HEK293 (cell line): ENCODE measurements around the gene OR6V1.

Experiments used
- CTCF ChIA-PET: fragments of 350-600 bp; formaldehyde crosslinking; extraction: SDS; loops from one replicate; lab custom pipeline; 2021; ENCODE audit warnings: antibody characterized with exemption; lab: Yijun Ruan, JAX
- POLR2A ChIA-PET: fragments of 300-600 bp; formaldehyde crosslinking; extraction: SDS; loops from one replicate; lab custom pipeline; 2020; ENCODE audit warnings: antibody characterized with exemption, inconsistent platforms; lab: Yijun Ruan, JAX
- H3K27ac ChIP-seq: fragments of 200-500 bp; sonication (Bioruptor generic); 2 replicates; pipeline ENCODE4 v1.5.1; 2014; ENCODE audit warnings: low read depth, low read length, control low read depth, inconsistent platforms; ENCODE audit errors: extremely low read depth
- H3K36me3 ChIP-seq, 2 experiments: fragments of 200-500 bp in 1 of 2; sonication (Bioruptor generic) in 1 of 2; 1 replicate in 1 of 2; 2 replicates in 1 of 2; pipeline ENCODE4 v1.5.1; 2014 to 2017; ENCODE audit warnings: inconsistent platforms in 2 of 2, low read length in 2 of 2; ENCODE audit not compliant: control insufficient read depth in 2 of 2, insufficient read depth in 1 of 2
- H3K4me1 ChIP-seq: fragments of 200-500 bp; sonication (Bioruptor generic); 2 replicates; pipeline ENCODE4 v1.5.1; 2014; ENCODE audit warnings: mild to moderate bottlenecking, low read length, inconsistent platforms; ENCODE audit not compliant: control insufficient read depth, insufficient read depth
- H3K4me3 ChIP-seq: 2 replicates; pipeline ENCODE4 v1.5.1; 2011; ENCODE audit warnings: low read depth, mild to moderate bottlenecking, control low read depth, low read length, moderate library complexity
- H3K9me3 ChIP-seq: fragments of 200-500 bp; sonication (Bioruptor generic); 2 replicates; pipeline ENCODE4 v1.5.1; 2014; ENCODE audit warnings: low read depth, low read length, inconsistent platforms; ENCODE audit not compliant: control insufficient read depth, insufficient read depth
- GLIS1 ChIP-seq: fragments of 450-650 bp; formaldehyde crosslinking; IDR thresholded peaks from 2 replicates; pipeline ENCODE4 v1.5.1; 2016; ENCODE audit warnings: missing biosample characterization, missing genetic modification characterization
- HOXD13 ChIP-seq: sonication (generic); formaldehyde crosslinking; IDR thresholded peaks from 2 replicates; pipeline ENCODE4 v1.8.0; 2022; ENCODE audit warnings: missing genetic modification reagents, borderline replicate concordance
- IKZF3 ChIP-seq: fragments of 450-650 bp; IDR thresholded peaks from 2 replicates; pipeline ENCODE4 v1.5.0; 2018; ENCODE audit warnings: missing biosample characterization, mild to moderate bottlenecking, missing genetic modification characterization, moderate library complexity
- KLF7 ChIP-seq: fragments of 450-650 bp; formaldehyde crosslinking; IDR thresholded peaks from 2 replicates; pipeline ENCODE4 v1.5.1; 2016; ENCODE audit warnings: missing biosample characterization, missing genetic modification characterization, borderline replicate concordance
- MEIS1 ChIP-seq: sonication (generic); formaldehyde crosslinking; IDR thresholded peaks from 2 replicates; pipeline ENCODE4 v1.8.1; 2022; ENCODE audit warnings: missing genetic modification reagents, mild to moderate bottlenecking, borderline replicate concordance
- MYNN ChIP-seq: fragments of 450-650 bp; formaldehyde crosslinking; IDR thresholded peaks from 2 replicates; pipeline ENCODE4 v1.5.1; 2016; ENCODE audit warnings: missing biosample characterization, missing genetic modification characterization, borderline replicate concordance
- SETDB1 ChIP-seq: IDR thresholded peaks from one replicate; pipeline ENCODE4 v1.6.1; 2017; ENCODE audit warnings: mild to moderate bottlenecking, low read length, moderate library complexity, mixed read lengths; ENCODE audit not compliant: insufficient read length
- ZBTB21 ChIP-seq: fragments of 450-650 bp; formaldehyde crosslinking; IDR thresholded peaks from 2 replicates; pipeline ENCODE4 v1.5.1; 2017; ENCODE audit warnings: missing biosample characterization, missing genetic modification characterization
- ZIC2 ChIP-seq: fragments of 450-650 bp; formaldehyde crosslinking; IDR thresholded peaks from 2 replicates; pipeline ENCODE4 v1.5.1; 2016; ENCODE audit warnings: missing biosample characterization, missing genetic modification characterization
- ZNF223 ChIP-seq: fragments of 450-650 bp; formaldehyde crosslinking; IDR thresholded peaks from 2 replicates; pipeline ENCODE4 v1.5.1; 2016; ENCODE audit warnings: missing biosample characterization, missing genetic modification characterization
- ZNF248 ChIP-seq: fragments of 450-650 bp; formaldehyde crosslinking; IDR thresholded peaks from 2 replicates; pipeline ENCODE4 v1.5.1; 2017; ENCODE audit warnings: missing biosample characterization, missing genetic modification characterization
- ZNF335 ChIP-seq: fragments of 450-650 bp; formaldehyde crosslinking; conservative IDR thresholded peaks from 2 replicates; pipeline ENCODE4 v1.5.1; 2016; ENCODE audit warnings: missing biosample characterization, missing genetic modification characterization
- ZNF501 ChIP-seq: fragments of 450-650 bp; formaldehyde crosslinking; IDR thresholded peaks from 2 replicates; pipeline ENCODE4 v1.5.1; 2016; ENCODE audit warnings: missing biosample characterization, missing genetic modification characterization
- ZNF623 ChIP-seq: fragments of 450-650 bp; formaldehyde crosslinking; IDR thresholded peaks from 2 replicates; pipeline ENCODE4 v1.5.1; 2016; ENCODE audit warnings: missing biosample characterization, missing genetic modification characterization
- ZNF626 ChIP-seq: fragments of 450-650 bp; sonication (Bioruptor Pico); formaldehyde crosslinking; IDR thresholded peaks from 2 replicates; pipeline ENCODE4 v1.5.1; 2018; ENCODE audit warnings: missing biosample characterization, missing genetic modification characterization, inconsistent platforms
- ZNF654 ChIP-seq: fragments of 450-650 bp; formaldehyde crosslinking; IDR thresholded peaks from 2 replicates; pipeline ENCODE4 v1.5.1; 2016; ENCODE audit warnings: low read depth, missing biosample characterization, missing genetic modification characterization
- ZNF830 ChIP-seq: fragments of 450-650 bp; IDR thresholded peaks from 2 replicates; pipeline ENCODE4 v1.5.0; 2018; ENCODE audit warnings: missing biosample characterization, missing genetic modification characterization, low read depth, mild to moderate bottlenecking, moderate library complexity
- ZNF837 ChIP-seq: fragments of 450-650 bp; formaldehyde crosslinking; IDR thresholded peaks from 2 replicates; pipeline ENCODE4 v1.5.1; 2016; ENCODE audit warnings: missing biosample characterization, missing genetic modification characterization
- TF ChIP-seq, protein P1 (sequence below): fragments of 450-650 bp; formaldehyde crosslinking; IDR thresholded peaks from 2 replicates; pipeline ENCODE4 v1.5.1; 2017; ENCODE audit warnings: missing biosample characterization, missing genetic modification characterization
- TF ChIP-seq, protein P2 (sequence below): fragments of 450-650 bp; formaldehyde crosslinking; IDR thresholded peaks from 2 replicates; pipeline ENCODE4 v1.5.1; 2016; ENCODE audit warnings: missing biosample characterization, missing genetic modification characterization

The OR6V1 gene

DNA sequence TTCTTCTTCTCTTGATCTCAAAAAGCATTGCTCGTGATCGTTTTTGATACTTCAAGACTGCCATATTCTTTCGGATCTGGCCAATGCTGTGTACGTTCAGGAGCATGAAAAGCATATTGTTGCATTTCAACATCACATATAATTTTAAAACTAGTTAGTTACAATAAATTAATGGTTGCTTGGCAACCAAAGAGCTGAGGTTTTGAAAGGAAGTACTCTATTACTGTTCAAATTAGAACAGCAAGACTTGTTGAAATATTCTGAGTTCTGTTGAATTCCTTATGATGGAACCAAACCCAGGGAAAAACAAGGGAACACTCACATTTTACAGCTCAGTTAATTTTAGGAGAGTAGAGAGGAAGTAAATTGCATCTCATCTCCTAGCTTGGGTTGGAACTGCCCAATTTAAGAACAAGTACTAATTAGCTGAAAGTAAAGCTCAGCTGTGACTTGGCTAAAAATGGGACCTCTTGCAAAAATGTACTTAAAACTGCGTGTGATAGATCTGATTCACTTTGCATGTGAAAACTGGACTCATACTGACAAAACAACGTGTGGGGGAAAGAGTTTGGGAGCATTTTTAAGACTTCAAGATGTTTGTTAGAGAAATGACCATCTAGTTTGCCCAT lies 46.4 kb upstream of the OR6V1 start:
- no peaks in the 10 kb centered on the region for H3K36me3 ChIP-seq
- CTCF ChIA-PET: interaction anchor here (0.6 to 10.9 kb wide), 9 partner anchors 16 to 471 kb away, joined by 3 to 148 read pairs (median 4); no protein-coding TSS in a partner anchor
- POLR2A ChIA-PET: no interaction called here
- H3K27ac ChIP-seq: no peak overlapping the region
- H3K4me3 ChIP-seq: no peak overlapping the region
- no peaks in the 10 kb centered on the region for H3K9me3 ChIP-seq
- no peak for TF ChIP-seq HOXD13 (CRISPR knock-in tag)
- TF ChIP-seq IKZF3 (tag by site-specific recombination): no peak
- TF ChIP-seq ZNF623 (tag by site-specific recombination): no peak
- TF ChIP-seq ZNF837 (tag by site-specific recombination): no peak
- no peak for TF ChIP-seq KLF7 (tag by site-specific recombination)
- TF ChIP-seq, protein P1, sequence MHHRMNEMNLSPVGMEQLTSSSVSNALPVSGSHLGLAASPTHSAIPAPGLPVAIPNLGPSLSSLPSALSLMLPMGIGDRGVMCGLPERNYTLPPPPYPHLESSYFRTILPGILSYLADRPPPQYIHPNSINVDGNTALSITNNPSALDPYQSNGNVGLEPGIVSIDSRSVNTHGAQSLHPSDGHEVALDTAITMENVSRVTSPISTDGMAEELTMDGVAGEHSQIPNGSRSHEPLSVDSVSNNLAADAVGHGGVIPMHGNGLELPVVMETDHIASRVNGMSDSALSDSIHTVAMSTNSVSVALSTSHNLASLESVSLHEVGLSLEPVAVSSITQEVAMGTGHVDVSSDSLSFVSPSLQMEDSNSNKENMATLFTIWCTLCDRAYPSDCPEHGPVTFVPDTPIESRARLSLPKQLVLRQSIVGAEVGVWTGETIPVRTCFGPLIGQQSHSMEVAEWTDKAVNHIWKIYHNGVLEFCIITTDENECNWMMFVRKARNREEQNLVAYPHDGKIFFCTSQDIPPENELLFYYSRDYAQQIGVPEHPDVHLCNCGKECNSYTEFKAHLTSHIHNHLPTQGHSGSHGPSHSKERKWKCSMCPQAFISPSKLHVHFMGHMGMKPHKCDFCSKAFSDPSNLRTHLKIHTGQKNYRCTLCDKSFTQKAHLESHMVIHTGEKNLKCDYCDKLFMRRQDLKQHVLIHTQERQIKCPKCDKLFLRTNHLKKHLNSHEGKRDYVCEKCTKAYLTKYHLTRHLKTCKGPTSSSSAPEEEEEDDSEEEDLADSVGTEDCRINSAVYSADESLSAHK (tag by site-specific recombination): no peak
- TF ChIP-seq MYNN (tag by site-specific recombination): no peak
- no peak for TF ChIP-seq GLIS1 (tag by site-specific recombination)
- no peak for TF ChIP-seq ZNF626 (tag by site-specific recombination)
- no peak for TF ChIP-seq ZNF223
- TF ChIP-seq ZIC2 (tag by site-specific recombination): no peak
- no peak for TF ChIP-seq ZNF248 (tag by site-specific recombination)
- TF ChIP-seq ZNF830 (tag by site-specific recombination): no peak
- no peak for TF ChIP-seq SETDB1
- TF ChIP-seq, protein P2, sequence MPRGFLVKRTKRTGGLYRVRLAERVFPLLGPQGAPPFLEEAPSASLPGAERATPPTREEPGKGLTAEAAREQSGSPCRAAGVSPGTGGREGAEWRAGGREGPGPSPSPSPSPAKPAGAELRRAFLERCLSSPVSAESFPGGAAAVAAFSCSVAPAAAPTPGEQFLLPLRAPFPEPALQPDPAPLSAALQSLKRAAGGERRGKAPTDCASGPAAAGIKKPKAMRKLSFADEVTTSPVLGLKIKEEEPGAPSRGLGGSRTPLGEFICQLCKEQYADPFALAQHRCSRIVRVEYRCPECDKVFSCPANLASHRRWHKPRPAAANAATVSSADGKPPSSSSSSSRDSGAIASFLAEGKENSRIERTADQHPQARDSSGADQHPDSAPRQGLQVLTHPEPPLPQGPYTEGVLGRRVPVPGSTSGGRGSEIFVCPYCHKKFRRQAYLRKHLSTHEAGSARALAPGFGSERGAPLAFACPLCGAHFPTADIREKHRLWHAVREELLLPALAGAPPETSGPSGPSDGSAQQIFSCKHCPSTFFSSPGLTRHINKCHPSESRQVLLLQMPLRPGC (tag by site-specific recombination): no peak
- TF ChIP-seq MEIS1 (CRISPR knock-in tag): no peak
- TF ChIP-seq ZBTB21 (tag by site-specific recombination): no peak
- TF ChIP-seq, all 188 proteins: peak for 0
- no peaks in the 10 kb centered on the region for H3K4me1 ChIP-seq

DNA sequence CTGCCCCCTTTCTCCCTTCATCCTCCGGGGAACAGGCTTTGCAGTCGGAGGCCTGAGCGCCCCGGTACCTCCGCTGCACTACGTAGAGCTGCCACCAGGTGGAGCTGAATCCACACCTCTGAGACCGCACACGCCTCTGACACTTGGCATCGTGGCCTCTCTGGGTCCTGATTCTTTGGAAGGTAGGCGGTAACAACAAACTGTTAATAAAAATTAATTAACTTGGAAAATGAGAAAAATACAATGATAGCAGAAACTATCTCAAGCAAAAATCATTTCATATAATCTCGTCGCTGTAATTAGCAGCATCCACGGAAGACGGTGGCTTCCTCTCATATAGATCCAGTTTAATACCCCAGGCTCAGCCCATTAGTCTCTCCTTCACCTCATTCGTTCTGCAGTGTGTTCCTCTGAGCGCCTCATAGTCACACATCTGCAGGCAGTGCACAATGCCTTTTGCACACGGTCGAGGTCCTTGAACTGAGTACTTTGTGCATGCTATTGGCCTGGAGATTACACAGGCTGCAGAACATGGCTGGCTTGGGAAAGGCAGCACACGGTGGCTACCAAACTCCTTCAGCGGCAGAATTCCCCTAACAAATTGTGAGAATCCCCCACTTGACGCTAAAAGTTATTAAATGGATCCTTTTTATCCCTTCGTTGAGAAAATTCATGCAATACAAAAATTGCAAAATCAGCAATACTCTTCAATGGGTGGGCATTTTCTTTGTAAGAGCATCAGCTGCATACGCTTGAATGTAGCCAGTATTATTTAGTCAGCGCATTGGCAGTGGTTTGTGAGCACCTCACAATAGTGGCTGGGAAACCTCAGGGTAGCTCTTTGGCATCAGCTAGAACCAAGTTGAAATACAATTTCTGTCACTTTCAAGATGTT lies 43.9 kb upstream of the OR6V1 start:
- CTCF ChIA-PET: interaction anchor here (0.6 to 10.9 kb wide), 7 partner anchors 10 to 393 kb away, joined by 3 to 148 read pairs (median 3); no protein-coding TSS in a partner anchor
- no peak for TF ChIP-seq ZNF501
- peak; percentile 36 for TF ChIP-seq ZNF654 (tag by site-specific recombination)
- TF ChIP-seq ZNF335 (tag by site-specific recombination): peak; percentile 43; the same call in 1 of the 2 replicates
- TF ChIP-seq, all 188 proteins: peak for 2
- Histone ChIP-seq H3K9me3 (no peaks in the 10 kb centered on the region), H3K27ac (no peak overlapping the region), H3K36me3 (no peaks in the 10 kb centered on the region), H3K4me1 (no peaks in the 10 kb centered on the region), H3K4me3 (no peak overlapping the region)
- POLR2A ChIA-PET: no interaction called here
